Neural cell (in vitro differentiated cells): ENCODE data around the gene ERBB4. TPM values are rescaled to one million over a fixed set of nuclear protein-coding genes. Genes with fewer than 3 reads are reported as not detected.

ENCODE experiments used
- H2AFZ ChIP-seq: fragments of 200-600, 300-800 bp; sonication (generic), shearing (Covaris generic); 2 replicates; pipeline ENCODE4 v1.6.0; 2014; ENCODE audit warnings: low read depth, mild to moderate bottlenecking, antibody characterized with exemption, low read length, moderate library complexity
- H3F3A ChIP-seq: fragments of 200-600 bp; shearing (Covaris generic); 2 replicates; pipeline ENCODE4 v1.6.1; 2016; ENCODE audit warnings: mild to moderate bottlenecking, moderate library complexity, mixed read lengths, antibody characterized with exemption, low read length; ENCODE audit not compliant: insufficient read depth, poor library complexity, severe bottlenecking
- H3K27ac ChIP-seq: fragments of 200-600, 300-800 bp; sonication (generic), shearing (Covaris generic); 2 replicates; pipeline ENCODE4 v1.5.1; 2014; ENCODE audit warnings: mild to moderate bottlenecking, low read length, moderate library complexity
- H3K27me3 ChIP-seq: fragments of 300-800, 200-600 bp; sonication (generic), shearing (Covaris generic); 2 replicates; pipeline ENCODE4 v1.6.0; 2014; ENCODE audit warnings: mild to moderate bottlenecking, low read depth, low read length, moderate library complexity; ENCODE audit not compliant: insufficient read depth
- H3K36me3 ChIP-seq: fragments of 300-800, 200-600 bp; sonication (generic), shearing (Covaris generic); 2 replicates; pipeline ENCODE4 v1.5.1; 2014; ENCODE audit warnings: mild to moderate bottlenecking, antibody characterized with exemption, low read length, moderate library complexity; ENCODE audit not compliant: insufficient read depth
- H3K4me2 ChIP-seq: fragments of 300-800, 200-600 bp; sonication (generic), shearing (Covaris generic); 2 replicates; pipeline ENCODE4 v1.6.0; 2014; ENCODE audit warnings: mild to moderate bottlenecking, low read length
- H3K4me3 ChIP-seq: fragments of 300-800, 200-600 bp; sonication (generic), shearing (Covaris generic); 2 replicates; pipeline ENCODE4 v1.5.1; 2014; ENCODE audit warnings: mild to moderate bottlenecking, low read length, moderate library complexity
- H3K79me2 ChIP-seq: fragments of 200-600 bp; shearing (Covaris generic); replicated peaks from 2 replicates; pipeline ENCODE4 v1.6.0; 2014; ENCODE audit warnings: mild to moderate bottlenecking, low read length, moderate library complexity; ENCODE audit not compliant: insufficient read depth
- H3K9ac ChIP-seq: fragments of 300-800, 200-600 bp; sonication (generic), shearing (Covaris generic); 2 replicates; pipeline ENCODE4 v1.6.1; 2016; ENCODE audit warnings: mild to moderate bottlenecking, low read length, mixed read lengths
- H3K9me2 ChIP-seq: fragments of 200-600 bp; shearing (Covaris generic); 2 replicates; pipeline ENCODE4 v1.6.1; 2016; ENCODE audit warnings: mild to moderate bottlenecking, low read length, mixed read lengths; ENCODE audit not compliant: insufficient read depth
- H3K9me3 ChIP-seq: fragments of 200-600, 300-800 bp; sonication (generic), shearing (Covaris generic); 2 replicates; pipeline ENCODE4 v1.6.1; 2016; ENCODE audit warnings: mild to moderate bottlenecking, mixed run types, low read length, moderate library complexity, mixed read lengths
- H4K20me1 ChIP-seq: fragments of 200-600 bp; shearing (Covaris generic); 2 replicates; pipeline ENCODE4 v1.6.1; 2016; ENCODE audit warnings: mild to moderate bottlenecking, mixed run types; ENCODE audit not compliant: insufficient read depth
- EP300 ChIP-seq: fragments of 450-650 bp; conservative IDR thresholded peaks from 2 replicates; pipeline ENCODE4 v1.6.1; 2014; ENCODE audit warnings: antibody characterized with exemption, mild to moderate bottlenecking, moderate library complexity; ENCODE audit not compliant: poor library complexity, severe bottlenecking
- EZH2 ChIP-seq: fragments of 200-600, 300-800 bp; shearing (Covaris generic), sonication (generic); IDR thresholded peaks from 2 replicates; pipeline ENCODE4 v1.6.1; 2014; ENCODE audit warnings: antibody characterized with exemption, low read length, borderline replicate concordance, mild to moderate bottlenecking; ENCODE audit not compliant: insufficient read depth, poor library complexity, severe bottlenecking
- MXI1 ChIP-seq: fragments of 450-650 bp; conservative IDR thresholded peaks from 2 replicates; pipeline ENCODE4 v1.6.1; 2014; ENCODE audit warnings: antibody characterized with exemption, mild to moderate bottlenecking; ENCODE audit not compliant: poor library complexity, severe bottlenecking
- POLR2AphosphoS5 ChIP-seq: IDR thresholded peaks from 2 replicates; pipeline ENCODE4 v1.6.1; 2012
- RAD21 ChIP-seq: fragments of 450-650 bp; conservative IDR thresholded peaks from 2 replicates; pipeline ENCODE4 v1.6.1; 2014; ENCODE audit warnings: antibody characterized with exemption, mild to moderate bottlenecking, moderate library complexity
- SMC3 ChIP-seq: fragments of 450-650 bp; conservative IDR thresholded peaks from 2 replicates; pipeline ENCODE4 v1.6.1; 2014; ENCODE audit warnings: antibody characterized with exemption, mild to moderate bottlenecking, moderate library complexity; ENCODE audit not compliant: poor library complexity
- TAF1 ChIP-seq: IDR thresholded peaks from 2 replicates; pipeline ENCODE4 v1.6.1; 2012; ENCODE audit warnings: low read depth
- polyA plus RNA-seq: library from polyadenylated mRNA; depleted of rRNA; stranded (reverse); fragments of >200 nt; gene quantifications from 2 replicates; pipeline ENCODE4 v1.2.3, GENCODE V29; 2014
- TF ChIP-seq, protein P1 (sequence below): IDR thresholded peaks from 2 replicates; pipeline ENCODE4 v1.6.1; 2012; ENCODE audit warnings: borderline replicate concordance
- TF ChIP-seq, protein P2 (sequence below): fragments of 450-650 bp; IDR thresholded peaks from 2 replicates; pipeline ENCODE4 v1.5.1; 2014; ENCODE audit warnings: antibody characterized with exemption, mild to moderate bottlenecking, moderate library complexity; ENCODE audit not compliant: poor library complexity, severe bottlenecking

The ERBB4 gene
- polyA plus RNA-seq, 1 donor from 2014 or later, result 0.69 TPM

DNA sequence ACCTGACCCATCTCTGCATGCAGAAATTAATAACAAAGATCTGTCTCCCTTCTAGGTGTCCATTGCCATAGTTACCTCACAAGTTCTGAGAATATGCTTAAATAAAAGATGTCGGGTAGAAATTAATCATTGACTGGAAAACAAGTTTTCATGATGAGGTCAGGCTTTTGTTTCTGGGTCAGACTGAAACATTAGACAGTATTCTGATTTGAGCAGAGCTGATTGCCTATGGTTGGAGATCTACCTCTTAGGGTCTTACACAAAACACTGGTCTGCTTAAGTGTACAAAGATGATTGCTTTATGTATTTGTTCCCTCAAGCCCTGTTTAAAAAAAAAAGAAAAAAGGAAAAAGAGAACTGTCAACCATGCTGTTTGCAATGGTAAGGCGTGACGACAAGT, 1025.8 kb downstream of the ERBB4 start:
- no peaks in the 10 kb centered on the region for H3K9me3 ChIP-seq
- no peaks in the 10 kb centered on the region for H3K9me2 ChIP-seq
- H2AFZ ChIP-seq, result no peak overlapping the region
- no peak overlapping the region for H3K4me2 ChIP-seq
- H3K9ac ChIP-seq, result no peak overlapping the region
- no peaks in the 10 kb centered on the region for H3K36me3 ChIP-seq
- H3K27me3 ChIP-seq, result no peaks in the 10 kb centered on the region
- H3K27ac ChIP-seq, result no peak overlapping the region
- no peaks in the 10 kb centered on the region for H4K20me1 ChIP-seq
- H3F3A ChIP-seq, result no peaks in the 10 kb centered on the region
- no peak overlapping the region for H3K4me3 ChIP-seq
- TF ChIP-seq, protein P1, sequence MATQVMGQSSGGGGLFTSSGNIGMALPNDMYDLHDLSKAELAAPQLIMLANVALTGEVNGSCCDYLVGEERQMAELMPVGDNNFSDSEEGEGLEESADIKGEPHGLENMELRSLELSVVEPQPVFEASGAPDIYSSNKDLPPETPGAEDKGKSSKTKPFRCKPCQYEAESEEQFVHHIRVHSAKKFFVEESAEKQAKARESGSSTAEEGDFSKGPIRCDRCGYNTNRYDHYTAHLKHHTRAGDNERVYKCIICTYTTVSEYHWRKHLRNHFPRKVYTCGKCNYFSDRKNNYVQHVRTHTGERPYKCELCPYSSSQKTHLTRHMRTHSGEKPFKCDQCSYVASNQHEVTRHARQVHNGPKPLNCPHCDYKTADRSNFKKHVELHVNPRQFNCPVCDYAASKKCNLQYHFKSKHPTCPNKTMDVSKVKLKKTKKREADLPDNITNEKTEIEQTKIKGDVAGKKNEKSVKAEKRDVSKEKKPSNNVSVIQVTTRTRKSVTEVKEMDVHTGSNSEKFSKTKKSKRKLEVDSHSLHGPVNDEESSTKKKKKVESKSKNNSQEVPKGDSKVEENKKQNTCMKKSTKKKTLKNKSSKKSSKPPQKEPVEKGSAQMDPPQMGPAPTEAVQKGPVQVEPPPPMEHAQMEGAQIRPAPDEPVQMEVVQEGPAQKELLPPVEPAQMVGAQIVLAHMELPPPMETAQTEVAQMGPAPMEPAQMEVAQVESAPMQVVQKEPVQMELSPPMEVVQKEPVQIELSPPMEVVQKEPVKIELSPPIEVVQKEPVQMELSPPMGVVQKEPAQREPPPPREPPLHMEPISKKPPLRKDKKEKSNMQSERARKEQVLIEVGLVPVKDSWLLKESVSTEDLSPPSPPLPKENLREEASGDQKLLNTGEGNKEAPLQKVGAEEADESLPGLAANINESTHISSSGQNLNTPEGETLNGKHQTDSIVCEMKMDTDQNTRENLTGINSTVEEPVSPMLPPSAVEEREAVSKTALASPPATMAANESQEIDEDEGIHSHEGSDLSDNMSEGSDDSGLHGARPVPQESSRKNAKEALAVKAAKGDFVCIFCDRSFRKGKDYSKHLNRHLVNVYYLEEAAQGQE, result no peak
- TF ChIP-seq TAF1 (no peak), EZH2 (no peak), SMC3 (no peak), RAD21 (no peak), MXI1 (no peak), EP300 (no peak), POLR2AphosphoS5 (no peak)
- TF ChIP-seq, protein P2, sequence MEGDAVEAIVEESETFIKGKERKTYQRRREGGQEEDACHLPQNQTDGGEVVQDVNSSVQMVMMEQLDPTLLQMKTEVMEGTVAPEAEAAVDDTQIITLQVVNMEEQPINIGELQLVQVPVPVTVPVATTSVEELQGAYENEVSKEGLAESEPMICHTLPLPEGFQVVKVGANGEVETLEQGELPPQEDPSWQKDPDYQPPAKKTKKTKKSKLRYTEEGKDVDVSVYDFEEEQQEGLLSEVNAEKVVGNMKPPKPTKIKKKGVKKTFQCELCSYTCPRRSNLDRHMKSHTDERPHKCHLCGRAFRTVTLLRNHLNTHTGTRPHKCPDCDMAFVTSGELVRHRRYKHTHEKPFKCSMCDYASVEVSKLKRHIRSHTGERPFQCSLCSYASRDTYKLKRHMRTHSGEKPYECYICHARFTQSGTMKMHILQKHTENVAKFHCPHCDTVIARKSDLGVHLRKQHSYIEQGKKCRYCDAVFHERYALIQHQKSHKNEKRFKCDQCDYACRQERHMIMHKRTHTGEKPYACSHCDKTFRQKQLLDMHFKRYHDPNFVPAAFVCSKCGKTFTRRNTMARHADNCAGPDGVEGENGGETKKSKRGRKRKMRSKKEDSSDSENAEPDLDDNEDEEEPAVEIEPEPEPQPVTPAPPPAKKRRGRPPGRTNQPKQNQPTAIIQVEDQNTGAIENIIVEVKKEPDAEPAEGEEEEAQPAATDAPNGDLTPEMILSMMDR, result no peak
- no peaks in the 10 kb centered on the region for H3K79me2 ChIP-seq

DNA sequence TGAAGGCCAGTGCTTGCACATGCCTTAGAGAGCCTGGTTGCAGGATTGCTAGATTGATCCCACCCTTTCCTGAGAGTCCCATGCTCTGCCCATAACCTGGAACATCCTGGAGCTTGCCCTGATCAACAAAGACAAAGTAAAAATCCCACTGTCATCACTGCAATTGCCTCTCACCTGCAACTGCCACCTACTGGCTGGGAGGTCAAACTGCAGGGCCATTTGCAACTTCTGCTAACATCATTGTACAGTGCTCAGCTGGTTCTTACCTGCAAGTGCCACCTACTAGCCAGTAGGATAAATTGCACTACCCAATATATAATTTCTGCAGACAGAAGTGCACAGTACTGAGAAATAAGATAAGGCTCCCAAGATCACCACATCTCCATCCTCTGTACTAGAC, 1034.7 kb downstream of the ERBB4 start:
- no peak overlapping the region for H2AFZ ChIP-seq

DNA sequence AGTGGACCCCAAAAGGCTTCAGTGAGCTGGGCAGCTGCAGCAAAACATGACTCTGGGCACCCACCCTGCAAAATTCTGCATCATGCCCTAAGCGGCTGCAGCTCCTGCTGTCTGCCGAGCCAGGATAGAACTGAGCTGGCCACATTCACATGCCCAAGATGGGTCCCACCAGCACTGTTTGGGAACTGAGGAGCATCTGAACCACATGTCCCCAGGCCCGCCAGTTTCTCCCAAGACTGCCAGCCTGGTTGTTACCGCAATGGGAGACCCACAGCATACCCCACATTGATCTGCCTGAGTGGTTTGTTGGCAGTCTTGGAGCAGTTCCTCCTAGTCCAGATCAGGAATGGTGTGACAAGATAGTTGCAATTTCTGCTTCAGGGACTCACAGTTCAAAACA, 1035.4 kb downstream of the ERBB4 start:
- Histone ChIP-seq H3F3A (no peaks in the 10 kb centered on the region), H3K9me3 (no peaks in the 10 kb centered on the region), H3K9me2 (no peaks in the 10 kb centered on the region), H3K79me2 (no peaks in the 10 kb centered on the region), H3K4me2 (no peak overlapping the region), H3K36me3 (no peaks in the 10 kb centered on the region), H4K20me1 (no peaks in the 10 kb centered on the region), H3K27ac (no peak overlapping the region), H2AFZ (no peak overlapping the region), H3K9ac (no peak overlapping the region), H3K27me3 (no peaks in the 10 kb centered on the region), H3K4me3 (no peak overlapping the region)
- TF ChIP-seq EP300 (no peak), TAF1 (no peak), MXI1 (no peak), EZH2 (no peak), POLR2AphosphoS5 (no peak), RAD21 (no peak), SMC3 (no peak)
- TF ChIP-seq, protein P1, result no peak
- TF ChIP-seq, protein P2, result no peak

More for the DNA sequence above, 1034.7 kb downstream of the ERBB4 start:
- Histone ChIP-seq H3K4me2 (no peak overlapping the region), H3K36me3 (no peaks in the 10 kb centered on the region), H3K79me2 (no peaks in the 10 kb centered on the region), H3K27ac (no peak overlapping the region), H3K27me3 (no peaks in the 10 kb centered on the region), H3F3A (no peaks in the 10 kb centered on the region), H3K9me2 (no peaks in the 10 kb centered on the region), H3K9me3 (no peaks in the 10 kb centered on the region), H4K20me1 (no peaks in the 10 kb centered on the region), H3K4me3 (no peak overlapping the region), H3K9ac (no peak overlapping the region)
- TF ChIP-seq EP300, result no peak
- no peak for TF ChIP-seq TAF1
- TF ChIP-seq SMC3, result no peak
